K562 (cell line): ENCODE results near the gene COX5A. TPM values are rescaled to one million over a fixed set of nuclear protein-coding genes. Genes with fewer than 3 reads are reported as not detected.
A peak's percentile ranks its signal among the peaks of the same experiment; 100 is the strongest.

ENCODE experiments used
- ATAC-seq: fragments of 200-7000 bp; cut with Tn5 transposase; 3 replicates; pipeline ENCODE4 v1.9.1; 2020; ENCODE audit warnings: moderate library complexity
- BruUV-seq: library from RNA; stranded (reverse); fragments of 400-500 nt; replicated peaks from 2 replicates; lab custom pipeline; 2021; lab: Mats Ljungman, UMichigan
- CTCF ChIA-PET: fragments of 300-600 bp; formaldehyde crosslinking; extraction: SDS; loops from one replicate; lab custom pipeline; 2021; ENCODE audit warnings: low intra/inter-chr PET ratio; lab: Yijun Ruan, JAX
- POLR2A ChIA-PET: fragments of 300-600, 350-650 bp; sonication (Branson Sonifier 250); formaldehyde crosslinking; extraction: SDS; loops from one replicate; lab custom pipeline; 2021; ENCODE audit warnings: antibody characterized with exemption, inconsistent platforms; lab: Yijun Ruan, JAX
- DNase-seq, 4 experiments: peaks; one replicate each; pipeline versions ENCODE4 v3.0.0 to v3.0.0-alpha.2; 2011 to 2018; ENCODE audit warnings: low spot score in 3 of 4, mixed read lengths in 3 of 4; ENCODE audit errors: extremely low read depth in 1 of 4
- FAIRE-seq: peaks from 2 replicates; lab custom pipeline; 2011; peaks lifted over from hg19 to GRCh38; lab: Jason Lieb, UNC
- H2AFZ ChIP-seq: 2 replicates; pipeline ENCODE4 v1.6.0; 2011; ENCODE audit warnings: low read depth, low read length, control low read depth, inconsistent platforms
- H3K27ac ChIP-seq: fragments of 200-600 bp; 3 replicates; pipeline ENCODE4 v1.8.0; 2011; ENCODE audit warnings: low read depth, mild to moderate bottlenecking, control low read depth, inconsistent platforms, low read length, moderate library complexity, mixed read lengths; ENCODE audit errors: extremely low read depth
- H3K27me3 ChIP-seq, 2 experiments: fragments of 300-600 bp in 1 of 2; 2 replicates in 1 of 2; 3 replicates in 1 of 2; pipeline versions ENCODE4 v1.6.0 to v1.8.0; 2011; ENCODE audit warnings: inconsistent platforms in 2 of 2, low read length in 2 of 2, mild to moderate bottlenecking in 1 of 2, mixed read lengths in 1 of 2, moderate library complexity in 1 of 2; ENCODE audit not compliant: control insufficient read depth in 2 of 2, insufficient read depth in 2 of 2
- H3K36me3 ChIP-seq: fragments of 300-600 bp; 3 replicates; pipeline ENCODE4 v1.8.0; 2011; ENCODE audit warnings: mild to moderate bottlenecking, low read length, inconsistent platforms; ENCODE audit not compliant: control insufficient read depth, insufficient read depth
- H3K4me1 ChIP-seq, 2 experiments: fragments of 200-600 bp in 1 of 2; replicated peaks in 1 of 2; 2 replicates in 1 of 2; 3 replicates in 1 of 2; pipeline versions ENCODE4 v1.5.1 to v1.8.0; 2011; ENCODE audit warnings: inconsistent platforms in 2 of 2, low read length in 2 of 2, mild to moderate bottlenecking in 1 of 2, mixed read lengths in 1 of 2, moderate library complexity in 1 of 2; ENCODE audit not compliant: control insufficient read depth in 2 of 2, insufficient read depth in 2 of 2
- H3K4me2 ChIP-seq: 2 replicates; pipeline ENCODE4 v1.6.1; 2011; ENCODE audit warnings: low read length, control low read depth, inconsistent platforms, mixed read lengths; ENCODE audit not compliant: insufficient read depth
- H3K4me3 ChIP-seq: fragments of 200-600 bp; sonication (generic), shearing (Covaris generic); 2 replicates; pipeline ENCODE4 v1.5.1; 2016; ENCODE audit warnings: control low read depth, inconsistent platforms
- H3K79me2 ChIP-seq: fragments of 200-600 bp; 3 replicates; pipeline ENCODE4 v1.8.0; 2011; ENCODE audit warnings: low read length, inconsistent platforms; ENCODE audit not compliant: control insufficient read depth, insufficient read depth
- H3K9ac ChIP-seq, 2 experiments: 2 replicates each; pipeline versions ENCODE4 v1.6.0 to v1.6.1; 2011; ENCODE audit warnings: low read depth in 2 of 2, low read length in 2 of 2, control low read depth in 1 of 2, inconsistent platforms in 1 of 2, mild to moderate bottlenecking in 1 of 2, mixed read lengths in 1 of 2; ENCODE audit not compliant: insufficient read depth in 1 of 2
- H3K9me1 ChIP-seq: one replicate; pipeline ENCODE4 v1.6.0; 2011; ENCODE audit warnings: inconsistent platforms, mild to moderate bottlenecking, low read length, moderate library complexity; ENCODE audit not compliant: control insufficient read depth, insufficient read depth
- H3K9me3 ChIP-seq: replicated peaks from 2 replicates; pipeline ENCODE4 v1.5.1; 2011; ENCODE audit warnings: low read depth, low read length, inconsistent platforms; ENCODE audit not compliant: control insufficient read depth, insufficient read depth
- H4K20me1 ChIP-seq: replicated peaks from 2 replicates; pipeline ENCODE4 v1.6.1; 2011; ENCODE audit warnings: low read length, inconsistent platforms, mixed read lengths; ENCODE audit not compliant: control insufficient read depth, insufficient read depth
- NR2C2 ChIP-seq, 2 experiments: fragments of 200-800 bp in 1 of 2; sonication (Bioruptor generic) in 1 of 2; sonication (generic) in 1 of 2; formaldehyde crosslinking in 1 of 2; IDR thresholded peaks; 2 replicates each; pipeline versions ENCODE4 v1.6.1 to v1.8.0; 2016 to 2022; ENCODE audit warnings: mild to moderate bottlenecking in 1 of 2, missing compliant biosample characterization in 1 of 2, missing genetic modification characterization in 1 of 2, missing genetic modification reagents in 1 of 2
- NR3C1 ChIP-seq: sonication (generic); formaldehyde crosslinking; IDR thresholded peaks from 2 replicates; pipeline ENCODE4 v1.8.1; 2022; ENCODE audit warnings: missing genetic modification reagents
- YY1 ChIP-seq, 3 experiments: IDR thresholded peaks; 2 replicates each; pipeline ENCODE4 v1.6.1; 2011; ENCODE audit warnings: low read length in 2 of 3, mild to moderate bottlenecking in 2 of 3, moderate library complexity in 2 of 3, borderline replicate concordance in 1 of 3, control low read depth in 1 of 3, low read depth in 1 of 3; ENCODE audit not compliant: insufficient read depth in 3 of 3, insufficient replicate concordance in 2 of 3, control insufficient read depth in 1 of 3, insufficient read length in 1 of 3; ENCODE audit errors: extremely low read depth in 1 of 3
- ZNF561 ChIP-seq: fragments of 450-650 bp; formaldehyde crosslinking; conservative IDR thresholded peaks from 2 replicates; pipeline ENCODE4 v1.4.0; 2020; ENCODE audit warnings: mild to moderate bottlenecking, moderate library complexity
- WGBS: fragments of 100-300 bp; shearing (Covaris generic); methylation state at CpG from one replicate; pipeline ENCODE4 v1.1.6; 2016; ENCODE audit warnings: low coverage, mixed read lengths; ENCODE audit not compliant: insufficient coverage; ENCODE audit errors: missing lambda C conversion rate; 5-methylcytosine and 5-hydroxymethylcytosine counted together
- in situ Hi-C: fragments of 300-500 bp; cut with MboI; formaldehyde crosslinking; loops from 4 replicates; pipeline ENCODE4 v1.15.0; 2018; ENCODE audit warnings: inconsistent platforms, mixed read lengths
- intact Hi-C: fragments of 100-400 bp; cut with micrococcal nuclease; formaldehyde crosslinking; loops from 2 replicates; pipeline ENCODE4 v1.14.2; 2022
- polyA plus RNA-seq, 8 experiments: library from polyadenylated mRNA; depleted of rRNA in 4 of 8; stranded (reverse) in 5 of 8; unstranded in 3 of 8; fragments of >200 nt; fragmentation: Nextera tagmentation in 2 of 8; fragmentation: Illumina TruSeq in 1 of 8; extraction: Ambion mirVana in 2 of 8; extraction: Trizol in 1 of 8; gene quantifications; 2 replicates each; pipeline versions ENCODE4 v1.2.1 to v1.2.3, GENCODE V29; 2011 to 2014; ENCODE audit warnings: inconsistent platforms in 1 of 8, missing spikeins in 1 of 8
- total RNA-seq, 7 experiments: library from RNA; depleted of rRNA in 6 of 7; stranded (reverse); fragments of >200 nt in 6 of 7; fragmentation: Illumina TruSeq in 2 of 7; extraction: Trizol in 2 of 7; gene quantifications; 2 replicates each; pipeline versions ENCODE4 v1.2.1 to v1.2.3, GENCODE V29; 2011 to 2021; ENCODE audit warnings: low replicate concordance in 1 of 7
- TF ChIP-seq, protein P1 (sequence below): sonication (generic); formaldehyde crosslinking; IDR thresholded peaks from 2 replicates; pipeline ENCODE4 v1.8.0; 2023; ENCODE audit warnings: mild to moderate bottlenecking, missing genetic modification reagents

The COX5A gene
- total and polyA plus RNA-seq, 9 of the 15 experiments (the other 6 are each of a cell fraction or from before 2014, with no cell fraction given), result 86.8 to 553 (median 371) TPM

DNA sequence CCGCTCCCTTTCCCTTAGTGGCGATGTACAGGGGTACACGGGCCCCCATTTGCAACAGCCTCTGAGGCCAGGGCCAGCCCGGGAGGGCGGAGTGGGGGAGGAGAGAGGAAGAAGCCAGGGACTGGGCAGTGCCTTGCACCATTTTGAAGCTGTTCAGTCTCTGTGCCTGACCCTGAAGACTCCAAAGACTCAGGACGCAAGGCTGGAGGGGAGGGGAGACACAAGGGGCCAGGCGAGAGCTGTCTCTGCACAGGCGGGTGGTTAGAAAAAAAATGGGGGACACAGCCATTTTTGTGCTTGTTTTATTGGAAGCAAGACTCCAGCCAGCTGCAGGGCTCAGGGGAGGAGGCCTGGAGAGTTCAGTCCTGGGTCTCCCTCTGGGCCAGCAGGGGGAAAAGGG lies 17.1 kb upstream of the COX5A start:
- H4K20me1 ChIP-seq, result peaks cover 41% of the 10 kb centered on the region
- ATAC-seq (no peak), FAIRE-seq (no peak), DNase-seq (peak in 1 of 4 experiments; percentile 7)
- H3K27ac ChIP-seq, result no peak overlapping the region
- BruUV-seq, result no TSS peak
- peaks cover 7% of the 10 kb centered on the region; the same call in 1 of the 3 replicates for H3K79me2 ChIP-seq
- no peaks in the 10 kb centered on the region for H3K9me3 ChIP-seq
- in situ Hi-C loops, result no loop called here
- peak overlapping the region; percentile 34; the same call in 1 of the 2 replicates for H3K4me2 ChIP-seq
- H3K9me1 ChIP-seq, result peaks cover 4% of the 10 kb centered on the region
- WGBS, result 1% methylated on average over 8 of the region's 8 CpGs
- peaks cover 16 to 17% of the 10 kb centered on the region in 2 experiments for H3K27me3 ChIP-seq
- ChIA-PET CTCF (interaction anchor here (1.0 to 1.1 kb wide), 2 partner anchors 184 to 249 kb away, joined by 3 to 5 read pairs; no protein-coding TSS in a partner anchor), POLR2A (interaction anchor here (0.6 to 2.0 kb wide), 15 partner anchors 8 to 327 kb away, joined by 3 to 8 read pairs (median 4); partner anchors contain the start of genes CPLX3 and PPCDC)
- peaks cover 39 to 65% of the 10 kb centered on the region in 2 experiments for H3K4me1 ChIP-seq
- H2AFZ ChIP-seq, result no peak overlapping the region
- H3K36me3 ChIP-seq, result no peaks in the 10 kb centered on the region
- H3K9ac ChIP-seq, result no peak overlapping the region
- TF ChIP-seq NR3C1 (CRISPR knock-in tag) (no peak), YY1 (IDR thresholded peaks at IDR 0.05; ENCODE audit: borderline replicate concordance in 1 of 3, control insufficient read depth in 1 of 3, extremely low read depth in 1 of 3, insufficient read depth in 3 of 3, insufficient read length in 1 of 3, insufficient replicate concordance in 2 of 3, low read depth in 1 of 3, low read length in 2 of 3) (peak in 1 of 3 experiments; percentile 8), NR2C2 (CRISPR knock-in tag; IDR thresholded peaks at IDR 0.05) (no peak), NR2C2 (tag; IDR thresholded peaks at IDR 0.05) (0 out of 2 replicates have a peak, but pooled peaks have one; percentile 9), ZNF561 (CRISPR knock-in tag) (no peak)
- TF ChIP-seq, protein P1, sequence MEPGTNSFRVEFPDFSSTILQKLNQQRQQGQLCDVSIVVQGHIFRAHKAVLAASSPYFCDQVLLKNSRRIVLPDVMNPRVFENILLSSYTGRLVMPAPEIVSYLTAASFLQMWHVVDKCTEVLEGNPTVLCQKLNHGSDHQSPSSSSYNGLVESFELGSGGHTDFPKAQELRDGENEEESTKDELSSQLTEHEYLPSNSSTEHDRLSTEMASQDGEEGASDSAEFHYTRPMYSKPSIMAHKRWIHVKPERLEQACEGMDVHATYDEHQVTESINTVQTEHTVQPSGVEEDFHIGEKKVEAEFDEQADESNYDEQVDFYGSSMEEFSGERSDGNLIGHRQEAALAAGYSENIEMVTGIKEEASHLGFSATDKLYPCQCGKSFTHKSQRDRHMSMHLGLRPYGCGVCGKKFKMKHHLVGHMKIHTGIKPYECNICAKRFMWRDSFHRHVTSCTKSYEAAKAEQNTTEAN, result no peak
- peak overlapping the region; percentile 5; the same call in 1 of the 2 replicates for H3K4me3 ChIP-seq
- intact Hi-C loops, result loop anchor here (2.0 to 10.0 kb wide), 3 partner anchors 34 to 580 kb away; partner anchors contain the start of gene C15orf39
